ENCODE measurements around the gene ZNF367.
A peak's percentile ranks its signal among the peaks of the same experiment; 100 is the strongest.

ZNF367 gene

DNA sequence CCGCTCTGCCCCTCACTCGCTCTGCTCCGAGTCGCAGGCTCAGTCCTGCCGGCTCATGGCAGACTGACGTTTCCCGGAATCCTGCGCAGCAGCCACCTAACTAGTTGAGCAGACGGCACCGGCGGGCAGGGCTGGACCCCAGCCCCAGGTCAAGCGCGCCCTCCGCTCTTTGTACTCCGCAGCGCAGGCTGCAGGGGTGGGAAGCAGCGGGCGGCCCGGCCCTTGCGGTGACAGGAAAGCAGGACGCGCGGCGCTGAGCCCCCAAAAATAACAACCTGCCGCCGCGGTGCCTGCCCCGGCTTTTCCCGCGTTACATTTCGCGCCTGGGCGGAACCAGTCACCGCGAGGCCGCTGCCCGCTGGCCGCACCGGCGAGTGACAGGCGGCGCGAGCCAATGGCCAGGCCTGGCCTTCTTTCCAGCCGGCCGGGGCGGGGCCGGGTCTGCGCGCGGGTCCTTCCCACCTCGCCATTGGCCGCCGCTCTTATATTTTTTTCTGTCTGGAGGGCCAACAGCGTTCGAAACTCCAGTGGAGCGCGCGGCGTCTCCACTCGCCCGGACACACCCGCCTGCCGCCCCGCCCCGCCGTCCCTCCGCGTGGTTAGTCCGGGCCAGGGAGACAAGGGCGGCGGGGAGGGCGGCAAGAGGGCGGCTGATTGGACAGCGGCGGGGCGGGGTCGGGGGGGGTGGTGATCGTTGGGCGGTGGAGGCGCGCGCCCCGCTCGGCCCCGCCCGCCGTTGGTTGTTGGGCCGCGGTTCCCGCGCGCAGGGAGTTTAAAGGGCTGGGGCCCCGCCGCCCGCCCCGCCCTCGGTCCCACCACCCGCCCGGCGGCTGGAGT lies at the start of gene ZNF367:
Gene ZNF367, minus strand, starts transcription at position 288 of the 837 bp plus-strand sequence. CDS start 338 bp downstream, outside the sequence.
- DNase-seq, result peak; percentile 89

DNA sequence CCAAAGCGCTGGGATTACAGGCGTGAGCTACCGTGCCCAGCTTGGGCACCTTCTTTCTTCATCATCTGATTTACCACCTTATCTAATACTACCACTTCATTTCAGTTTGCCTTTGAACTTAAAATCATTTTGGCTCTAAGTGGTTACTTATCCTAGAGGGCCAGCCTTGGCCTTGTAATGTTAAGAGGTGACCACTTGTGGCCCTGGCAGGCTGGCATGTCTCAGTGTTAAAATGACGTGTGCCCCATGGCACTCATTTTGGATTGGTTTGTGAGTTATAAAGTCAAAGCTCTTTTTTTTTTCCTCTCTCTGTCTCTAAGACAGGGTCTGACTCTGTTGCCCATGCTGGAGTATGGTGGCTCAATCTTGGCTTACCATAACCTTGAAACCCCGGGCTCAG lies 49.6 kb upstream of the ZNF367 start:
- DNase-seq, result no peak

DNA sequence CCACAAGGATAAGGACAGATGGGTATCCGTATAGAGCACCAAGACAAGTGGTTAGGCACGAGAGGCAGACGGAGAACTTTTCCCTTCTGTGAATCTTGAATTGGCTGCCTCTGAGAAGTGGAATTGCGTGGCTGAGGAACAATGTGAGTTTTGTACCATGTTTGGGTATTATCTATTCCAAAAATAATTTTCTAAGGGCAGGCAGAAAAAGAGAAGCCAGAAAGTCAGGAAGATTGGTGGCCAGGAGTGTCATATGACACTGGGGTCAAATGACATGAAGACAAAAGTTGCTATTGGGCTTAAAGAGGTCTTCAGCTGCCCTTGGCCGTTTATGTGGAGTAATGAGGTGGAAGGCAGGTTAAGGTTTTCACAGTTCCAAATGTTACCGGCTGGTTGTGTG lies 46.3 kb upstream of the ZNF367 start:
- no peak for DNase-seq

DNA sequence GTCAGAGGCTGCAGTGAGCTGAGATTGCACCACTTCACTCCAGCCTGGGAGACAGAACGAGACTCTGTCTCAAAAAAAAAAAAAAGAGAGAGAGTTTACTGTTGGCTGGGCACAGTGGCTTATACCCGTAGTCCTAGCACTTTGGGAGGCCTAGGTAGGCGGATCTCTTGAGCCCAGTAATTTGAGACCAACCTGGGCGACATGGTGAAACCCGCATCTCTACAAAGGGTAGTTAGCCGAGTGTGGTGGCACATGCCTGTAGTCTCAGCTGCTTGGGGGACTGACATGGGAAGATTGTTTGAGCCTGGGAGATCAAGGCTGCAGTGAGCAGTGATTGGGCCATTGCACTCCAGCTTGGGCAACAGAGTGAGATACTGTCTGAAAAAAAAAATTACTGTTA lies 44.4 kb upstream of the ZNF367 start:
- DNase-seq, result no peak

DNA sequence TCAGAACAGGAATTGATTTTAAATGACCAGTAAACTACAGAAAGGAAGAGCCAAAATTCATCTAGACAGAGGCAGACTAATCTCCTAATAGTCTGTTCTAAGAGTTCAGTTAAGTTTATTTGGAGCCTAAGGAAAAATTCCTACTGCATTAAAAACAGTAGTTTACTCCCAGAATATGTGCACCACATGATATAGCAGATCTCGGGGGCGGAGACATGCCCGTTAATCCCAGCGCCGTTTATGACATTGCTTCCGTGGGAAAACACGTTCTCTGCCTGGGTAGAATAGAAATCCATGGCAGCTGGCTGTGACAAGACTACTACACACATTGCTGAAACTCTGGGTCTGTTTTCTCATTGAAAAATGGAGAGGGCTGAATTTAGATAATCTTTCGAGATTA lies 43.2 kb upstream of the ZNF367 start:
- DNase-seq, result no peak

DNA sequence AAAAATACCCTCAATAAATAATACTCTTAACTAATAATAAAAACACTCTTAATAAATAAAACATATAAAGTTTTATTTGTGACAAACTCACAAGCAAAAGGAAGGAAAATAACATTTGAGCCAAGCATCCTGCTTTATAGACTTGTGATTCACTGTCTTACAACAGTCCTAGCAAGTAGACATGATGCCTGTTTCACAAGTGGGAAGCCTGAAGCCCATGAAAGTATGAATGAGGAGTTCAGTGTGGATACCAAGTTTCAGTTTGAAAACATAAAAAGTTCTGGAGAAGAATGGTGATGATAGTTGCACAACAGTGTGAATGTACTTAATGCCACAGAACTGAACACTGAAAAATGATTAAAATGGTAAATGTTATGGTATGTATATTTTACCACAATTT lies 42.7 kb upstream of the ZNF367 start:
- DNase-seq, result no peak

DNA sequence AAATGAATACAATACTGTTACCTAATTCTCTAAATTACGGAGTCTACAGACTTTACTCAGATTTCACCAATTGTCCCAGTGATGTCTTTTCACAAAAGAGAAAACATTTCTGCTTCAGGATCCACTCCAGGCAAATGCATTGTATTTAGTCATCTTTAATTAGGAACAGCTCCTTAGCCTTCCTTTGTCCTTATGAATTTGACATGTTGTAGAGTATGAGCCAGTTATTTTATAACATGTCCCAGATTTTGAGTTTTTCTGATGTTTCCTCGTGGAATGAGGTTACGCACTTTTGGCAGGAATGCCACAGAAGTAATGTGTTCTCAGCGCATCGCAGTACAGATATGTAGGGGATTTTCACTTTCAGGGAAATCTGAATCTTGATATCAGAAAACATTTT lies 42.3 kb upstream of the ZNF367 start:
- no peak for DNase-seq

DNA sequence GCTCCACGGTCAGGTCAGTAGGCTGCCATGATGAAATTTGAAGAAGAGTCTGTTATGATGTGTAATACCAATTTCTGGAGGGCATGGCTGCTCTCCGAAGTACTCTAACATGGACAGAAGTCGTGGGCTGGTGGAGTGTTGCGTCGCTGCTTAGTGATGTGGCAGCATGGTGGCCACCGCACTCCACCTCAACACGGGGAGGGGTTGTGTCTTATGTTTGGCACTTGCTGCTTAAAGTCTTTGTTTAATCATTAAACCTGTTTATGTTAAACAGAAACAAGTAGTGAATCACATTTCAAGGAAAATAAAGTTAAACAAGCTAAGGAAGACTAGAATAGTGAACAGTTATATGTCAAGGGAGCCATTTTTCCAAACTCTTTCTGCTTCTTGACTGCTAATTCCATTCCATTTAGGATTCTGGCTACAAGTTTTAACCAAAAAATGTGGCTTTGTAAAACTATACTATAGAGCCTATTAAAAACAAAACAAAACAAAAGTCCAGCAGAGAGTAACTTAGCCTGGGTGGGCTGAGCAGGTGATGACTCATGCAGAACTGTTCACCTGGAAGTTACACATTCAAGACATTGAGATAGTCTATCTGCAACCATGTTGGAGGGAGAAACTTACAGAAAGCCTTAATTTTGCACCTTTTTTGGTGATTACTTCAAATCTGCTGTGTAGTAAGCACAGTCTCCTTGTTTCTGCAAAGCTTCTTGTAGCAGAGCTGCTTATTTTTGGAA lies 41.3 kb upstream of the ZNF367 start:
- no peak for DNase-seq

DNA sequence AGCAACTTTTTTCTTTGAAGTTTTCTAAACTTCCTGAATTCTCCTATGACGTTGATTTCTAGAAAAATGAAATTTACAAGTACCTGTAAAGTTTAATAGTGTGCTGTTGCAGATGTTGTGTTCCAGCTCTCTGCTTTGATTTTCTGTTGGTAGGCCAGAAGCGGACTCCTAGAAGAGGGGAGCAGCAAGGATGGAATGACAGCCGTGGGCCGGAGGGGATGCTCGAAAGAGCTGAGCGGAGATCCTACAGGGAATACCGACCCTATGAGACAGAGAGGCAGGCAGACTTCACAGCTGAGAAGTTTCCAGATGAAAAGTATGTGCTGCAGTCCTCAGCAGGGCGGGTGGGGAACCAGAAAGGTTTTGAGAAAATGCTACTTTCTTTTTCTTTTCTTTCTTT lies 40.1 kb upstream of the ZNF367 start:
- no peak for DNase-seq

DNA sequence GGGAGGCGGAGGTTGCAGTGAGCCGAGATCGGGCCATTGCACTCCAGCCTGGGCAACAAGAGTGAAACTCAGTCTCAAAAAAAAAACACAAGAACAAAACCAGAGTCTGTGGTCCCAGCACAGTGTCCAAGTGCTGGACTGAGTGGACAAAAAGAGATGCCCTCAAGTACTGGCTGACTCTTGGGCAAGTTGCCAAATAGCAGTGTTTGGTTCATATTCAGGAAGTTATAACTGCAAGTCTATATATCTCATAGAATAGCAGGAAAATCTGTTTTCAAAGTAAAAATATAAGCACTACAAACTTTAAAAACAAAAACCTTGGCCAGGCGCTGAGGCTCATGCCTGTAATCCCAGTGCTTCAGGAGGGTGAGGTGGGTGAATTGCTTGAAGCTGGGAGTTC lies 39.1 kb upstream of the ZNF367 start:
- DNase-seq, result no peak

DNA sequence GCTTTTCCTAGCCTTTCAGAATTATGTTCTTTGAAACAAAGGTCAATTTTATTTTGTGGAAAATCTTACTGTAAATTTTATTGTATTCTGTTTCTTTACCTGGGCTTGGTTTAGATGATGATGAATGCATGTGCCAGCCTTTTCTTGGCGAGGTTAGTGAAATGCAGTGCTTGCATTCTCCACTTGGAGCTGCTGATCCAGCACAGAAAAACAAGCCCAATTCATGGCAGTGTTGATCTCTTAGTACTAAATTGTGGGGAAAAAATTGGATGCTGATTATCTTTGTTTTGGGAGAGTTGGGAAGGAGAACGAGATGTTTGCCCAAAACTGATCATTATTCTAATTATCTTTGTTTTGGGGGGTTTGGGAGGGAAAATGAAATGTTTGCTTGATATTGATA lies 35.5 kb upstream of the ZNF367 start:
- no peak for DNase-seq

DNA sequence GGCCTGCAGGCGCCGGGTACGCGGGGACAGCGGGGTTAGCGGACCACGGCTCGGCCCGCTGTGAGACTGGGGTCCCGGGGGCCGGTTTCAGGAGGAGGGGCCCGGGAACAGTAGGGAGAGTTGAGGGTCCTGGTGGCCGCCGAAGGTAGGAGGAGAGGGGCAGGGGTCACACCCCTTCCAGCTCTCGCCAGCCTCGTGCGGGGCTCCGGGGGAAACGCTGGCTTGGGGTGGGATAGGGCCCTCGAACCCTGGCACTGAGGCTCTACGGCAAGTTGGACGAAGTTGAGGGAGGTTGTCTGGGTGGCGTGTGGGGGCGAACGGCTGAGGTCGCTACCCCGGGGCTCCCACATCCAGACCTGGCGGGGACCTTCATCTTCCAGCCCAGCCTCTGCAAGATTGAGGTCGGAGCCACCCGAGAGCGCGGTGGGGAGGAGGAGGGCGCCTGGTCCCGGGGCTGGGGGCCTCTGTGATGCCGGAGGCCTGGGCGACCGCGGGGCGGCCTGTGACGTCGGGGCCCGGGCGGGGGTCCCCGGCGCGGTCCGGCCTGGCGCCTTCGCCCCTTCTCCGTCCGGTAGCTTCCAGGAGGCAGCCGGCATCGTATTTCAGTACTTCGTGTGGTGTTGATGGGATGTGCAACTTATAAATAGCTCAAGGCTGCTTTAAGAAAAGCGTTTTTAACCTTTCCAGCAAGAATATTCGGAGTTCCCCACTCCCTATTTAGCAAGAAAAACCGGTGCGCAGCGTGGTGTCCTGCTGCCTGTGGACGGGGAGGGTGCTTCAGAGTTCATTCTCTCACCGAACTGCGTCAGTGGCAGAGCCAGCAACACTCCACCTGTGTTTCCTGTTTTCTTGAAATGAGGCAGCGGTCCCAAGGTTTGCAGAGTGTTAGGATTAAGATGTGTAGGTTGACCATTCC lies 32.7 kb upstream of the ZNF367 start:
- DNase-seq, result no peak

DNA sequence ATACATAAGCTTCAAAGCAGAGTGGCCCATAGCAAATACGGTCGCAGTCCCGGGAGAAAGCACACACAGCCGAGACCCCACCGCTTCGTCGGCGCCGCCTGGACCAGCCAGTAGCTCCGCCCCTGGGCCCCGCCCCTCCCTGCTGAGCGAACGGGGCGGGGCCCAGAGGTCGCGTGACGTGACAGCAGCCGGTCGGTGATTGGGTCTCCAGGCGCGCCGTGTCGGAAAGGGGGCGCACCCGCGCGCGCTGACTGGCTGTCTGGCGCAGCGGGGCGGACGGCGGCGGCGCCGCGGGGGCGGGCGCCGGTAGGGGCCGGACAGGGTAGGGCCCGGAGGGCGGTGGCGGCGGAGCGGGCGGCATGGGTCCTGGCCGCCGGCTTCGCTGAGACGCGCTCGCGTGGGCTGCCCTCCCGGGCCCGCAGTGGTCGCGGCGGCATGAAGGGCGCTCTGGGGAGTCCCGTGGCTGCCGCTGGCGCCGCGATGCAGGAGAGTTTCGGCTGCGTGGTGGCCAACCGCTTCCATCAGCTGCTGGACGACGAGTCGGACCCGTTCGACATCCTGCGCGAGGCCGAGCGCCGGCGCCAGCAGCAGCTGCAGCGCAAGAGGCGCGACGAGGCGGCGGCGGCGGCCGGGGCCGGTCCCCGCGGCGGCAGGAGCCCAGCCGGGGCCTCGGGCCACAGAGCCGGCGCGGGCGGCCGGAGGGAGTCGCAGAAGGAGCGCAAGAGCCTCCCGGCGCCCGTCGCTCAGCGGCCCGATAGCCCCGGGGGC lies 31.9 kb upstream of the ZNF367 start, which contains the start of gene HABP4:
Gene HABP4, plus strand, starts transcription at position 325 of the 768 bp plus-strand sequence. Its CDS starts 111 bp downstream, at position 436.
- DNase-seq, result peak; percentile 85

DNA sequence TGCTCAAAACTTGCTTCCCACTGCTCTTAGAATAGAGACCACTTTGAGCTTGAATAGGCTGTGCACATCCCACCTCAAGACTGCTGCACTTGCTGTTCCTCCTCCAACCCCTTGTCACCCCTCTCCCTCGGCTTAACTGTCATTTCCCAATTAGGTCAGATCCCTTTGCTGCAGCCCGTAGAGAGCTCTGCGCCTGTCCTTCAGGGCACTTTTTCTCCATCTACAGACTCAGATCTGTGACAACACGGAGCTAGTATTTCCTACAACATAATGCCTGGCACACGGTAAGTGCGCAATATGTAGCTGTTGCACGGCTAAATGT lies 31.3 kb upstream of the ZNF367 start:
- peak; percentile 34 for DNase-seq

DNA sequence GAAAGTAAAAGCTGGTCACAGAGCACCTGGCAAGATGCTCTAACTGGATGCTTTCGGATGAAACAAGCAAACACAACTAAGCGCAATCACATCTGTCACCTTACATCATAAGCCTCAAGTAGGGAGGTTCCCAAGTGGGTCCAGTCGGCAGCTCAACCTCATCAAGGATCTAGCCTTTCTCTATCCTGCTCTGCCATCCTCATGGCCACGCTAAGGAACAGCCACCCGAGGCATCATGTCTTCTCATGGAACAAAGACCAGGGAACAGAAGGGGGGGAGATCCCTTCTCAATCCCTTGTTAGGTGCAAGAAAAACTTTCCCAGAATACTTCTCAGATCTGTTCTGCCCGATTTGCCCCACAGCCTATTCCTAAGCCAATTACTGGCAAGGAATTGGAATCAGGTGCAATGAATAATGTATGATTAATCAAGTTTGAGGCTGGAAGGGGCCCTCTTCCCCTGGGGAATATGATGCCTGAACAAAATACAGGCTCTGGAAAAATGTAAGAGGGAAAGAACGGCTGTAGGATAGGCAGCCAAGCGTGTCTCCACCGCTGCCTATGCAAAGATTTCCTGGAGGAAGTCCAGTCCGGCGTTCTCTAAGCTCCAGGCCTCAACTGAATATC lies 30.5 kb upstream of the ZNF367 start:
- no peak for DNase-seq

DNA sequence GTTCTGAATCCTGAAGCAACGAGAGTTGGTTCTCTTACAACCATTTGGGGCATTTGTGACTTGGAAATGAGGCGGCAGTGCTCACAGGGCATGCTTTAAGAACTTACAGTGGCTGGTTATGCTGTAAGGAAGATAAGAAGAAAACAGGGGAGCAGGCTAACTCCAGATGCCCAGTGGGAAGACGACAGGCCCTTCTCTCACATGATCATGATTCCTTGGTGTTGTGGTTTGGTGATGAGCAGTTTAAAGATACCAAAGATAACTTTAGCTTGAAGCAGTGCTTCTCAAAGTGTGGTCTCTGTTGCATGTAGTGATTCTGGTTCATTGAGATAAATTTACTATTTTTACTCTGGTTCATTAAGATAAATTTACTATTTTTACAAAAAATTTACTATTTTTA lies 29.2 kb upstream of the ZNF367 start:
- DNase-seq, result no peak

DNA sequence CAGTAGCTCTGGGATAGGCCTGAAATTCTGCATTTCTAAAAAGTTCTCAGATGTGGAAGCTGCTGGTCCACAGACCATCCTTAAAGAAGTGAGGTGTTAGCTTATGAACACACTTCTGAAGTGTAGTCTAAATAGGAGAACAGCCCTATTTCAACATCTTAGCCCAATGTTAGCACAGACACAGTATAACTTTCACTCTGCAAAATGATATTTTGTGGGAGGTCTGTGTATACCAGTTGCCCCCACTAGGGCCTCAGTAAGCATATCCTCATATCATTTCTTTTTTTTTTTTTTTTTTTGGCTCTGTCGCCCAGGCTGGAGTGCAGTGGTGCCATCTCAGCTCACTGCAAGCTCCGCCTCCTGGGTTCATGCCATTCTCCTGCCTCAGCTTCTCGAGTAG lies 24.3 kb upstream of the ZNF367 start:
- no peak for DNase-seq

DNA sequence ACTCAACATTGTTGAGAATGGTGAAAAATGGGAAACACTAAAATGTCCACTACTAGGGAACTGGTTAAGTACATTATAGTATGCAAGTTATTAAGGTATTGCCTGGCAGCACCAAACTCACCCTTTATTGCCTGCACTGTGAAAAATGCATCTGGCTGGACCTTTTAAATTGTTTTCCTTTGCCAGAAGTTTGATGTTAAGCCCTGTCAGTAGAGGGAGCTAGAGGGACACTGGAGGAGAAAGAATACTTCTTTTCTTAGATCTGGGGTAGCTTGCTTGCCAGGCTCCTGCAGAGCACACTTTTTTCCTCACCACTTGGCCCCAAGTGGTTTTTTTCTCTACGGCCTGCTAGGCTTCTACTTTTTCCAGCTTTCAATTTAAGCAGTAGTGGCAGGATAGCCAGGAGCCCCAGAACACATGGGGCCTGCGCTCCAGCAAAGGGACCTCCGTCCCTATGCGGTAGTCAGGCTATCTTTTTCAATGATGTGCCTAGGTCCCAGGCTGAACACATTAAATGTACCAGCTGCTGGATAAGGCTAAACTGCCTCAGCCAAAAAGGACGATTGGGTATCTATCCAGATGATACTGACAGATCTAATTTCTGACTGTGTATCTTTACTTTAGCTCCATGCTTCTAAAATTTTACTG lies 23.8 kb upstream of the ZNF367 start:
- peak; percentile 3 for DNase-seq

DNA sequence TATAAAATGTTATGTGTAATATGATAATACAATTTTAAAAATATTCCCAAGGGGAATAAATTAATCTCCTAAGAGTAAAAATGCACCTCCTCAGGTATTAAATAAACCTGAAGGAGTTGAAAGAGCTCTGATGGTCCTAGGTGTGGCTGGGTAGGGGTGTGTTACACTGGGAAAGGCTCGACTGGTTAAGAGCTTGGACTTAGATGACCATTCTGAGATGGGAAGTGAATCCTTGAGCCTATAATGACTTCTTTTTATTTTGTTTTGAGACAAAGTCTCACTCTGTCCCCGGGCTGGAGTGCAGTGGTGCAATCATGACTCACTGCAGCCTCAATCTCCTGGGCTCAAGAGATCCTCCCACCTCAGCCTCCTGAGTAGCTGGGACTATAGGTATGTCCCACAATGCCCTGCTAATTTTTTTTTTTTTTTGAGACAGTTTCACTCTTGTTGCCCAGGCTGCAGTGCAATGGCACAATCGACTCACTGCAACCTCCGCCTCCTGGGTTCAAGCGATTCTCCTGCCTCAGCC lies 22.6 kb upstream of the ZNF367 start:
- no peak for DNase-seq

DNA sequence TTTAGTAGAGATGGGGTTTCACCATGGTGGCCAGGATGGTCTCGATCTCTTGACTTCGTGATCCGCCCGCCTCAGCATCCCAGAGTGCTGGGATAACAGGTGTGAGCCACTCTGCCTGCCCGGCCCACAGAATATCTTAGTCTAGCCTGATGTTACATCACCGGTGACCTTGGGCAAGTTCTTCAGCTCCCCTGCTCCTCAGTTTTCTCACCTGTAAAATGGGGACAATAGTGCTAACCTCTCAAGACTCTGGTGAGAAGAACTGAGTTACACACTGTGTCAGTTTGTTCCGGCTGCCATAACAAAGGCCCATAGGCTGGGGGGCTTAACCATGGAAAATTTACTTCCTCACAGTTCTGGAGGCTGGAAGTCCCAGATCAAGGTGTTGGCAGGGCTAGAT lies 19.3 kb upstream of the ZNF367 start:
- no peak for DNase-seq

DNA sequence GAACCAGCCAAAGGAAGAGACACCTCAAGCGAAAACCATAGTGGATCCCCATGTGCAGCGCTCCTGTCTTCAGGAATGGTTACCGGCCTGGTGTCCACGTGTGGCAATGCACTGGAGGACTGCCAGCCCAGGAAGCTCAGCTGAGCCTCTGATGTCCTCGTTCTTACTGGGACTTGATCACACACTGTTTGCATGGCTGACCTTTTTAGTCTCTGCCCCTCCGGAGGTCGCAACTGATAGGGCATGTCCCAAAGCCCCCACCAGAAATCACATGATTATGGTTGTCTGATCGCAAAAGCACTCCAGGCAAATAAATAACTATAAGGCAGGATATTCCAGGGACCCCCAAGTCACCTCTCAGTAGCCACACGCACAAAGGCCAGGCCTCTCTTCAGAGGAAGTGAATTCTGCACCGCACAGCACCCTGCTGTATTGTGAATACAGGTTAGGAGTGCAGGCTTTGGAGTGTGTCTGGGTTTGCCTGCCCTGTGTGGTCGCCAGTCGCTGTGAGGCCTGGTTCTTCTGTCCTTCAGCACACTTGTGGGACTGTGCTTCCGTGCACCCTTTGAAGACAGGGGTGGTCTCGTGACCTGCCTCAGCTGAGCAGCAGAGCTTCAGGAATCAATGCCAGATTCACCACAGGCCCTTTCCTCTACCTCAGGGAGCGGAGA lies 18.4 kb upstream of the ZNF367 start:
- DNase-seq, result no peak

Measured in NCI-H526 treated with DMSO at 0.1 percent for 48 hours (cell line).